Endothelial cell (in vitro differentiated cells): Measurements from ENCODE around the gene CRTAC1. TPM values are rescaled to one million over a fixed set of nuclear protein-coding genes. Genes with fewer than 3 reads are reported as not detected.

Source experiments
- DNase-seq: peaks from one replicate; pipeline ENCODE4 v3.0.0; 2021; ENCODE audit warnings: low spot score
- H3K27ac Mint-ChIP-seq: one replicate; pipeline ENCODE4 v1.8.0; 2021; ENCODE audit warnings: mixed read lengths, inconsistent platforms; ENCODE audit not compliant: unreplicated experiment
- H3K27me3 Mint-ChIP-seq: one replicate; pipeline ENCODE4 v1.8.0; 2021; ENCODE audit warnings: mild to moderate bottlenecking, moderate library complexity, mixed read lengths, inconsistent platforms; ENCODE audit not compliant: unreplicated experiment
- H3K36me3 Mint-ChIP-seq: one replicate; pipeline ENCODE4 v1.8.0; 2021; ENCODE audit warnings: mild to moderate bottlenecking, low read depth, mixed read lengths, inconsistent platforms; ENCODE audit not compliant: unreplicated experiment
- H3K4me1 Mint-ChIP-seq: one replicate; pipeline ENCODE4 v1.8.0; 2021; ENCODE audit warnings: mild to moderate bottlenecking, mixed read lengths, inconsistent platforms; ENCODE audit not compliant: unreplicated experiment
- H3K4me3 Mint-ChIP-seq: one replicate; pipeline ENCODE4 v1.8.0; 2021; ENCODE audit warnings: mild to moderate bottlenecking, mixed read lengths, inconsistent platforms; ENCODE audit not compliant: unreplicated experiment
- H3K9me3 Mint-ChIP-seq: one replicate; pipeline ENCODE4 v1.8.0; 2021; ENCODE audit warnings: mixed read lengths, inconsistent platforms; ENCODE audit not compliant: unreplicated experiment
- CTCF ChIP-seq: fragments of 200-600 bp; sonication (generic); IDR thresholded peaks from one replicate; pipeline ENCODE4 v1.5.0; 2021; ENCODE audit warnings: antibody characterized with exemption; ENCODE audit not compliant: unreplicated experiment
- total RNA-seq: library from RNA; stranded (reverse); fragmentation: NEBNext Ultra II Directional; extraction: Animal tissue kit (Norgen Biotek cat#: 25700); gene quantifications from one replicate; pipeline ENCODE4 v1.2.1, GENCODE V29; 2021; ENCODE audit not compliant: unreplicated experiment

The CRTAC1 gene
- total RNA-seq, 1 donor from 2014 or later = 37.3 TPM

- TF ChIP-seq CTCF = no peak
- Mint-ChIP-seq H3K36me3 (no peaks in the 10 kb centered on the region), H3K4me1 (no peaks in the 10 kb centered on the region), H3K27me3 (peaks cover 1% of the 10 kb centered on the region), H3K27ac (no peak overlapping the region), H3K4me3 (no peak overlapping the region), H3K9me3 (no peaks in the 10 kb centered on the region)
- no peak for DNase-seq
These were observed 10.2 kb downstream of the CRTAC1 start for GRCh38 chr10:98020254-98020653.

- no peak for DNase-seq
These were observed 10.6 kb downstream of the CRTAC1 start for GRCh38 chr10:98019784-98020183.

GRCh38 chr10:98016772-98017475, 13.5 kb downstream of the CRTAC1 start:
- TF ChIP-seq CTCF = no peak
- H3K36me3 Mint-ChIP-seq = no peaks in the 10 kb centered on the region
- H3K9me3 Mint-ChIP-seq = no peaks in the 10 kb centered on the region
- no peak overlapping the region for H3K27ac Mint-ChIP-seq
- no peak overlapping the region for H3K4me3 Mint-ChIP-seq
- H3K4me1 Mint-ChIP-seq = peaks cover 2% of the 10 kb centered on the region
- H3K27me3 Mint-ChIP-seq = peaks cover 4% of the 10 kb centered on the region
- DNase-seq = no peak

More at GRCh38 chr10:98019784-98020183, 10.6 kb downstream of the CRTAC1 start:
- Mint-ChIP-seq H3K27ac (no peak overlapping the region), H3K36me3 (no peaks in the 10 kb centered on the region), H3K4me3 (no peak overlapping the region), H3K9me3 (no peaks in the 10 kb centered on the region), H3K27me3 (peaks cover 1% of the 10 kb centered on the region), H3K4me1 (no peaks in the 10 kb centered on the region)
- no peak for TF ChIP-seq CTCF

GRCh38 chr10:98013776-98014175, 16.6 kb downstream of the CRTAC1 start:
- Mint-ChIP-seq H3K27me3 (peaks cover 4% of the 10 kb centered on the region), H3K4me3 (no peak overlapping the region), H3K36me3 (no peaks in the 10 kb centered on the region), H3K4me1 (peaks cover 2% of the 10 kb centered on the region), H3K27ac (no peak overlapping the region), H3K9me3 (no peaks in the 10 kb centered on the region)
- no peak for TF ChIP-seq CTCF
- no peak for DNase-seq

GRCh38 chr10:98013122-98013521, 17.3 kb downstream of the CRTAC1 start:
- Mint-ChIP-seq H3K27ac (no peak overlapping the region), H3K9me3 (no peaks in the 10 kb centered on the region), H3K4me3 (no peak overlapping the region), H3K4me1 (peaks cover 2% of the 10 kb centered on the region), H3K36me3 (no peaks in the 10 kb centered on the region), H3K27me3 (peaks cover 7% of the 10 kb centered on the region)
- TF ChIP-seq CTCF = peak; percentile 42
- no peak for DNase-seq
